PC-3 (cell line): ENCODE measurements around the gene DCAF6. TPM values are rescaled to one million over a fixed set of nuclear protein-coding genes. Genes with fewer than 3 reads are reported as not detected.

Experiments
- ATAC-seq: fragments of 200-7000 bp; cut with Tn5 transposase; 2 replicates; pipeline ENCODE4 v1.9.1; 2020; ENCODE audit warnings: mild to moderate bottlenecking, moderate library complexity
- BruUV-seq: library from RNA; stranded (reverse); fragments of 400-500 nt; replicated peaks from 2 replicates; lab custom pipeline; 2021; lab: Mats Ljungman, UMichigan
- CTCF ChIA-PET: fragments of 300-600 bp; sonication (Branson Sonifier 250); formaldehyde crosslinking; loops from one replicate; lab custom pipeline; 2022; ENCODE audit warnings: antibody characterized with exemption; lab: Charles Lee
- POLR2A ChIA-PET: fragments of 300-600 bp; sonication (Branson Sonifier 250); formaldehyde crosslinking; loops from one replicate; lab custom pipeline; 2022; ENCODE audit warnings: antibody characterized with exemption; ENCODE audit not compliant: unreplicated experiment; lab: Charles Lee
- DNase-seq: peaks from one replicate; pipeline ENCODE4 v3.0.0-alpha.2; 2015
- H2AFZ ChIP-seq: fragments of 300-600 bp; sonication (generic); 2 replicates; pipeline ENCODE4 v1.6.0; 2016; ENCODE audit warnings: antibody characterized with exemption, low read length
- H3F3A ChIP-seq: fragments of 300-600 bp; sonication (generic); one replicate; pipeline ENCODE4 v1.6.0; 2017; ENCODE audit warnings: antibody characterized with exemption, low read length, control low read depth, mild to moderate bottlenecking; ENCODE audit not compliant: unreplicated experiment
- H3K27ac ChIP-seq: fragments of 300-600 bp; sonication (generic); 2 replicates; pipeline ENCODE4 v1.5.1; 2016; ENCODE audit warnings: mild to moderate bottlenecking, low read length
- H3K27me3 ChIP-seq: fragments of 300-600 bp; sonication (generic); 2 replicates; pipeline ENCODE4 v1.6.1; 2016; ENCODE audit warnings: low read length, mixed read lengths
- H3K36me3 ChIP-seq: fragments of 300-600 bp; sonication (generic); 2 replicates; pipeline ENCODE4 v1.6.1; 2016; ENCODE audit warnings: low read depth, mixed run types, low read length, mixed read lengths
- H3K4me1 ChIP-seq: fragments of 300-600 bp; sonication (generic); 2 replicates; pipeline ENCODE4 v1.5.1; 2016; ENCODE audit warnings: low read length; ENCODE audit not compliant: insufficient read depth
- H3K4me2 ChIP-seq: fragments of 300-600 bp; sonication (generic); 2 replicates; pipeline ENCODE4 v1.6.0; 2016; ENCODE audit warnings: low read length
- H3K4me3 ChIP-seq: fragments of 300-600 bp; sonication (generic); 2 replicates; pipeline ENCODE4 v1.5.1; 2016; ENCODE audit warnings: mild to moderate bottlenecking, low read length, mixed read lengths
- H3K79me2 ChIP-seq: fragments of 300-600 bp; sonication (generic); 2 replicates; pipeline ENCODE4 v1.6.1; 2017; ENCODE audit warnings: low read length, mixed read lengths
- H3K9ac ChIP-seq: fragments of 300-600 bp; sonication (generic); 2 replicates; pipeline ENCODE4 v1.6.0; 2016; ENCODE audit warnings: mild to moderate bottlenecking, low read length
- H3K9me2 ChIP-seq: fragments of 300-600 bp; sonication (generic); replicated peaks from 2 replicates; pipeline ENCODE4 v1.6.1; 2016; ENCODE audit warnings: mixed run types, low read length, mixed read lengths
- H3K9me3 ChIP-seq: fragments of 300-600 bp; sonication (generic); 2 replicates; pipeline ENCODE4 v1.6.1; 2016; ENCODE audit warnings: low read length, mixed read lengths
- H4K20me1 ChIP-seq: fragments of 300-600 bp; sonication (generic); 2 replicates; pipeline ENCODE4 v1.6.1; 2016; ENCODE audit warnings: low read length, mixed read lengths
- CTCF ChIP-seq: fragments of 300-600 bp; sonication (generic); conservative IDR thresholded peaks from 2 replicates; pipeline ENCODE4 v1.5.1; 2017; ENCODE audit warnings: antibody characterized with exemption, low read depth, mild to moderate bottlenecking, low read length
- EZH2 ChIP-seq: fragments of 300-600 bp; sonication (generic); IDR thresholded peaks from one replicate; pipeline ENCODE4 v1.6.1; 2017; ENCODE audit warnings: antibody characterized with exemption, mild to moderate bottlenecking, low read length; ENCODE audit not compliant: unreplicated experiment
- EZH2phosphoT487 ChIP-seq: fragments of 300-600 bp; sonication (generic); IDR thresholded peaks from 2 replicates; pipeline ENCODE4 v1.6.1; 2018; ENCODE audit warnings: mild to moderate bottlenecking, antibody characterized with exemption, low read length, borderline replicate concordance
- intact Hi-C: fragments of 100-400 bp; cut with micrococcal nuclease; formaldehyde crosslinking; loops from 2 replicates; pipeline ENCODE4 v1.9.0; 2023
- total RNA-seq: library from RNA; depleted of rRNA; stranded (reverse); fragments of >200 nt; gene quantifications from 2 replicates; pipeline ENCODE4 v1.2.3, GENCODE V29; 2014

DCAF6 gene
- total RNA-seq, 1 experiment from 2014 or later = 29.1 TPM

- Histone ChIP-seq H3K9ac (no peak overlapping the region), H3K36me3 (0 out of 2 replicates have a peak, but pooled peaks cover 3% of the 10 kb centered on the region), H3F3A (no peaks in the 10 kb centered on the region), H3K9me3 (no peaks in the 10 kb centered on the region), H3K4me2 (no peak overlapping the region), H3K4me1 (no peaks in the 10 kb centered on the region), H3K79me2 (no peaks in the 10 kb centered on the region), H2AFZ (no peak overlapping the region), H3K9me2 (no peaks in the 10 kb centered on the region), H4K20me1 (no peaks in the 10 kb centered on the region), H3K27me3 (no peaks in the 10 kb centered on the region), H3K4me3 (no peak overlapping the region), H3K27ac (no peak overlapping the region)
- intact Hi-C loops = no loop called here
- no TSS peak for BruUV-seq
- DNase-seq (no peak), ATAC-seq (no peak)
- CTCF ChIA-PET = no interaction called here
- TF ChIP-seq EZH2 (no peak), EZH2phosphoT487 (no peak), CTCF (no peak)
- POLR2A ChIA-PET = no interaction called here
These were observed 20.9 kb upstream of the DCAF6 start for GRCh38 chr1:167915569-167915968.

GRCh38 chr1:167916766-167917511 lies 19.5 kb upstream of the DCAF6 start:
- intact Hi-C loops = no loop called here
- Histone ChIP-seq H3K9me3 (no peaks in the 10 kb centered on the region), H3K4me2 (no peak overlapping the region), H3K27me3 (no peaks in the 10 kb centered on the region), H3K79me2 (no peaks in the 10 kb centered on the region), H3K27ac (no peak overlapping the region), H3K9me2 (no peaks in the 10 kb centered on the region), H4K20me1 (no peaks in the 10 kb centered on the region), H3K9ac (no peak overlapping the region), H3F3A (no peaks in the 10 kb centered on the region), H3K4me1 (peaks cover 2% of the 10 kb centered on the region), H3K36me3 (0 out of 2 replicates have a peak, but pooled peaks cover 3% of the 10 kb centered on the region), H3K4me3 (no peak overlapping the region), H2AFZ (no peak overlapping the region)
- ATAC-seq = no peak
- CTCF ChIA-PET = no interaction called here
- TF ChIP-seq EZH2 (no peak), EZH2phosphoT487 (no peak), CTCF (no peak)
- no TSS peak for BruUV-seq
- DNase-seq = no peak
- POLR2A ChIA-PET = no interaction called here

GRCh38 chr1:167922023-167922422 lies 14.5 kb upstream of the DCAF6 start:
- ATAC-seq (no peak), DNase-seq (no peak)
- H3K36me3 ChIP-seq = peaks cover 6% of the 10 kb centered on the region; the same call in 1 of the 2 replicates
- H3K4me2 ChIP-seq = no peak overlapping the region
- no peaks in the 10 kb centered on the region for H3K9me2 ChIP-seq
- no peaks in the 10 kb centered on the region for H3F3A ChIP-seq
- no peak for TF ChIP-seq EZH2phosphoT487
- no peak for TF ChIP-seq EZH2
- no peak for TF ChIP-seq CTCF
- CTCF ChIA-PET = no interaction called here
- H3K9me3 ChIP-seq = no peaks in the 10 kb centered on the region
- no peaks in the 10 kb centered on the region for H4K20me1 ChIP-seq
- H3K27me3 ChIP-seq = no peaks in the 10 kb centered on the region
- no peak overlapping the region for H3K4me3 ChIP-seq
- no peaks in the 10 kb centered on the region for H3K79me2 ChIP-seq
- intact Hi-C loops = no loop called here
- no TSS peak for BruUV-seq
- no peak overlapping the region for H2AFZ ChIP-seq
- H3K9ac ChIP-seq = no peak overlapping the region
- POLR2A ChIA-PET = no interaction called here
- H3K27ac ChIP-seq = no peak overlapping the region
- peaks cover 17% of the 10 kb centered on the region for H3K4me1 ChIP-seq
